ENCODE results near the gene ALG9.

- TF ChIP-seq CTCF (IDR thresholded peaks at IDR 0.05; ENCODE audit: low read depth, low read length): no peak
- no peak for TF ChIP-seq EZH2phosphoT487 (IDR thresholded peaks at IDR 0.05; ENCODE audit: low read depth)
Observed at GRCh38 chr11:111819161-111819828, 52.1 kb downstream of the ALG9 start.
